Esophagus squamous epithelium (tissue), 5 donors: Measurements from ENCODE around the gene MFSD12. TPM values are rescaled to one million over a fixed set of nuclear protein-coding genes. Genes with fewer than 3 reads are reported as not detected.
"Not testable (repeated sequence)": the region's sequence is repeated elsewhere in the genome, so short reads cannot be mapped to it uniquely, and the experiment has no call there.

ENCODE experiments used
- DNase-seq: peaks from one replicate; lab custom pipeline; 2025; lab: John Stamatoyannopoulos, UW
- H3K27ac ChIP-seq, 4 donors: fragments of 200-600 bp; sonication (generic); one replicate each; pipeline ENCODE4 v1.5.1; 2016 to 2019; ENCODE audit warnings: mild to moderate bottlenecking in 1 of 4
- H3K27me3 ChIP-seq, 4 donors: fragments of 200-600 bp; sonication (generic); 1 replicate in 3 of 4; 2 replicates in 1 of 4; pipeline versions ENCODE4 v1.5.1 to v1.6.0; 2017 to 2021; ENCODE audit warnings: antibody characterized with exemption in 1 of 4
- H3K36me3 ChIP-seq, 3 donors: fragments of 200-600 bp; sonication (generic); one replicate each; pipeline ENCODE4 v1.5.1; 2016 to 2019
- H3K4me1 ChIP-seq, 3 donors: fragments of 200-600 bp; sonication (generic); one replicate each; pipeline ENCODE4 v1.5.1; 2017 to 2019
- H3K4me3 ChIP-seq, 4 donors: fragments of 200-600 bp; sonication (generic); 1 replicate in 3 of 4; 2 replicates in 1 of 4; pipeline ENCODE4 v1.5.1; 2016 to 2019; ENCODE audit warnings: mild to moderate bottlenecking in 2 of 4, moderate library complexity in 1 of 4
- H3K9me3 ChIP-seq, 3 donors: fragments of 200-600 bp; sonication (generic); one replicate each; pipeline ENCODE4 v1.5.1; 2016 to 2019
- CTCF ChIP-seq, 6 experiments: fragments of 450-650 bp in 4 of 6; fragments of 200-600 bp in 2 of 6; sonication (generic) in 2 of 6; IDR thresholded peaks; one replicate each; pipeline ENCODE4 v1.5.1; 2016 to 2019; ENCODE audit warnings: antibody characterized with exemption in 6 of 6, mild to moderate bottlenecking in 4 of 6, moderate library complexity in 4 of 6
- POLR2A ChIP-seq, 4 donors: fragments of 450-650 bp; IDR thresholded peaks; one replicate each; pipeline ENCODE4 v1.6.1; 2017; ENCODE audit warnings: antibody characterized with exemption in 4 of 4, mild to moderate bottlenecking in 4 of 4, moderate library complexity in 3 of 4
- WGBS, 2 donors: methylation state at CpG; one replicate each; pipeline ENCODE4 v1.1.5; 2018; 5-methylcytosine and 5-hydroxymethylcytosine counted together
- intact Hi-C: fragments of 100-400 bp; cut with DNase I; formaldehyde crosslinking; loops from one replicate; pipeline ENCODE4 v1.15.0; 2022
- total RNA-seq, 4 donors: library from RNA; depleted of rRNA; stranded (reverse); fragments of >200 nt; gene quantifications; one replicate each; pipeline ENCODE4 v1.1.0, GENCODE V29; 2016
- donor health status: DM: yes; HTN: yes; CAD: no.

MFSD12 gene
- total RNA-seq, 4 donors from 2014 or later, result 22.5 to 50.4 (median 37.3) TPM

DNA sequence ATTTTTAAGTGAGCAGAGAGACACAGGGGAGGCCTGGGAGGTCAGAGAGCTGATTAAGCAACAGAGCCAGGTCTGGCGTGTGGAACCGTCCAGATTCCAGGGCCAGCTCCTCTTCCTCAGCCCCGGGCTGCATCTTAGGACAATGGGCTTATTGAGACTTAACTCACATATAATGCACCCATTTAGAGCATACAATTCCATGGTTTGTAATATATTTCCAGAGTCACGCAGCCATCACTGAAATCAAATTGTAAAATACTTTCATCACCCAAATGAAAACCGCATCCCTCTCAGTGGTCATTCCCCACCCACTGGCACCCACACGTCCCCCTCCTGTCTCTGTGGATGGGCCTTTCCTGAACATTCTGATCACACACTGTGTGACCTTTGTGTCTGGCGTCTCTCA lies 13.2 kb upstream of the MFSD12 start:
- no peak overlapping the region for H3K4me3 ChIP-seq
- no peaks in the 10 kb centered on the region for H3K27me3 ChIP-seq
- H3K4me1 ChIP-seq, result peaks cover 13 to 47% (median 14%) of the 10 kb centered on the region in 3 donors
- intact Hi-C loops, result no loop called here
- TF ChIP-seq POLR2A (IDR thresholded peaks at IDR 0.05) (no peak), CTCF (IDR thresholded peaks at IDR 0.05) (no peak)
- H3K27ac ChIP-seq, result no peak overlapping the region
- peaks cover 0 to 14% (median 3%) of the 10 kb centered on the region in 3 donors for H3K36me3 ChIP-seq
- WGBS, 2 donors, result 64 to 69% methylated on average over 7 of the region's 7 CpGs
- no peaks in the 10 kb centered on the region for H3K9me3 ChIP-seq
- no peak for DNase-seq

DNA sequence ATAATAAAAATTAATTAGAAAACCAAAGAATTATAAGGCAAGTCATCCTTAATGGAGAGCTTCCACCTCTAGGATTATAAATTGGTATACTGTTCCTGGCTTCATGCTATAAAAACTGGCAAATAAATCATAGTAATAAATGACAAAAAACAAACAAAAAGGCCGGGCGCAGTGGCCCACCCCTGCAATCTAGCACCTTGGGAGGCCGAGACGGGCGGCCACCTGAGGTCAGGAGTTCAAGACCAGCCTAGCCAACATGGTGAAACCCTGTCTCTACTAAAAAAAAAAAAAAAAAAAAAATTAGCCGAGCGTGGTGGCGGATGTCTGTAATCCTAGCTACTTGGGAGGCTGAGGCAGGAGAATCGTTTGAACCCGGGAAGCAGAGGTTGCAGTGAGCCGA lies 12.7 kb upstream of the MFSD12 start:
- H3K4me1 ChIP-seq, result peaks cover 11 to 42% (median 12%) of the 10 kb centered on the region in 3 donors
- 84 to 87% methylated on average over 11 of the region's 11 CpGs for WGBS, 2 donors
- not testable (repeated sequence) for DNase-seq

DNA sequence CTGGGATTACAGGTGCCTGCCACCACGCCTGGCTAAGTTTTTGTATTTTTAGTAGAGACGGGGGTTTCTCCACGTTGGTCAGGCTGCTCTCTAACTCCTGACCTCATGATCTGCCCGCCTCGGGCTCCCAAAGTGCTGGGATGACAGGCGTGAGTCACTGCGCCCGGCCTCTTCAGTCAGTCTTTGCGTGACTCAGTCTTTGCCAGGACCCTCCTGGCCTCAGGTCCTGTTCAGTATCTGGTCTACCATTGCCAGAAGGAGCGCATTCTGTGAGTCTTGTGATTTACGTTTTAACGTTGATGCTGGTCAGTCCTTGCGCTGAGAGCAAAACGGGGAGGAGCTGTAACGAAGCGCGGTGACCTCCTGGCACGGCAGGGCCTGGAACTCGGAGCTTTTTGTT lies 7.8 kb upstream of the MFSD12 start:
- H3K27me3 ChIP-seq, result no peaks in the 10 kb centered on the region
- 76 to 86% methylated on average over 12 to 19 of the region's 19 CpGs for WGBS, 2 donors
- H3K27ac ChIP-seq, result no peak overlapping the region
- H3K36me3 ChIP-seq, result no peaks in the 10 kb centered on the region
- TF ChIP-seq POLR2A (IDR thresholded peaks at IDR 0.05) (no peak), CTCF (IDR thresholded peaks at IDR 0.05) (no peak)
- intact Hi-C loops, result loop anchor here (5.0 kb wide), 1 partner anchor 58 kb away; the partner anchor contains the start of gene FZR1
- H3K4me1 ChIP-seq, result peaks cover 0 to 9% (median 0%) of the 10 kb centered on the region in 3 donors
- no peak for DNase-seq
- no peak overlapping the region for H3K4me3 ChIP-seq
- H3K9me3 ChIP-seq, result no peaks in the 10 kb centered on the region

More for the DNA sequence above, 12.7 kb upstream of the MFSD12 start:
- intact Hi-C loops, H3K36me3 ChIP-seq, H3K27me3 ChIP-seq, H3K4me3 ChIP-seq, H3K9me3 ChIP-seq, H3K27ac ChIP-seq: not testable (repeated sequence)

- TF ChIP-seq POLR2A (IDR thresholded peaks at IDR 0.05), result no peak
- TF ChIP-seq CTCF (IDR thresholded peaks at IDR 0.05), result no peak
- 74 to 79% methylated on average over 8 to 12 of the region's 17 CpGs for WGBS, 2 donors
- Histone ChIP-seq H3K9me3 (no peaks in the 10 kb centered on the region), H3K4me3 (no peak overlapping the region), H3K36me3 (no peaks in the 10 kb centered on the region), H3K4me1 (peaks cover 0 to 6% (median 0%) of the 10 kb centered on the region in 3 donors), H3K27me3 (no peaks in the 10 kb centered on the region), H3K27ac (no peak overlapping the region)
- DNase-seq, result no peak
- intact Hi-C loops, result no loop called here
These were observed 6.5 kb upstream of the MFSD12 start for GRCh38 chr19:3563709-3564524.

- TF ChIP-seq CTCF (IDR thresholded peaks at IDR 0.05), result peak in 1 of 6 experiments; percentile 32
- TF ChIP-seq POLR2A (IDR thresholded peaks at IDR 0.05), result no peak
- Histone ChIP-seq H3K9me3 (no peaks in the 10 kb centered on the region), H3K27ac (peak overlapping the region; percentile 77 to 92 (median 90)), H3K27me3 (no peaks in the 10 kb centered on the region), H3K4me3 (peak overlapping the region; percentile 76 to 95 (median 76)), H3K4me1 (peaks cover 22 to 56% (median 25%) of the 10 kb centered on the region in 3 donors), H3K36me3 (no peaks in the 10 kb centered on the region)
- no peak for DNase-seq
- WGBS, 2 donors, result 0 to 1% methylated on average over 5 to 26 of the region's 60 CpGs
- intact Hi-C loops, result no loop called here
These were observed 367 bp downstream of the MFSD12 start for GRCh38 chr19:3556978-3557460.
